ENCODE measurements around the gene BPIFB3. TPM values are rescaled to one million over a fixed set of nuclear protein-coding genes. Genes with fewer than 3 reads are reported as not detected.

BPIFB3 gene
- total and polyA plus RNA-seq, 2 of the 4 experiments (the other 2 are of a cell fraction): not detected

DNA sequence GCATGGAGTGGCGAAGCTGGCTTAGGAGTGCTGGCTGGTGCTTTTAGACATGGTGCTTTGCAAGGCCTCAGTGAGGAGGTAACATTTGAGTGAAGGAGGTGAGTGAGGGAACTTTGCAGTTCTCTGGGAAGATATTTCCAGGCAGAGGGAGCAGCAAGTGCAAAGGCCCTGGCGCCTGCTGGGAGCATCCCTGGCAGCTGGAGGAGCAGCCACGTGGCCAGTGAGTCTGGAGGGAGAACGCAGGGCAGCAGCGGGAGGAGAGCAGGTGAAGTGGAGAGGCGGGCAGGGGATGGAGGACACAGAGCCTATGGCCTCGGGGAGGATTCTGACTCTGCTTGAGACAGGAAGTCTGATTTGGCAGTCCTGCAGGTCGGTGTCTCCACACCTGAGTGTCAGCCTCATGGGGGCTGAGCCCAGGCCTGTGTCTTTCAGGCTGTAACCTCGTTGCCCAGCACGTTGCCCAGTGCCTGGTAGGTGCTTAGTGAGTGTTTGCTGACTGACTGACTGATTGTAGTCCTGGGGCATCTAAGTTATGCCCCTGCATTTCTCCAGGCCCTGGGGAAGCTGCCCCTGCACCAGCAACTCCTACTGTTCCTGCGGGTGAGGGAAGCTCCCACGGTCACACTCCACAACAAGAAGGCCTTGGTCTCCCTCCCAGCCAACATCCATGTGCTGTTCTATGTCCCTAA lies 14.7 kb downstream of the BPIFB3 start:
- Histone ChIP-seq H3K27me3 (ENCODE audit: control insufficient read depth, insufficient read depth, low read length) (peaks cover 12% of the 10 kb centered on the region), H4K91ac (ENCODE audit: insufficient read depth, low read depth, low read length) (no peak overlapping the region), H2AFZ (replicated peaks; ENCODE audit: low read length, poor library complexity) (no peak overlapping the region), H3K4me2 (ENCODE audit: low read depth, low read length) (no peak overlapping the region), H3K4me3 (ENCODE audit: insufficient read depth, low read depth, low read length) (no peak overlapping the region), H3K56ac (ENCODE audit: extremely low read depth, insufficient read depth, low read length) (no peak overlapping the region), H3K18ac (ENCODE audit: low read depth, low read length) (no peak overlapping the region), H2BK120ac (ENCODE audit: low read depth, low read length) (no peak overlapping the region), H3K9ac (ENCODE audit: low read depth, low read length) (no peak overlapping the region), H3K4ac (ENCODE audit: low read depth, low read length) (no peak overlapping the region), H2BK5ac (ENCODE audit: low read depth, low read length, poor library complexity, severe bottlenecking) (no peak overlapping the region), H3K79me1 (ENCODE audit: low read depth in 1 of 2, low read length in 2 of 2) (no peaks in the 10 kb centered on the region), H3K14ac (replicated peaks; ENCODE audit: low read depth, low read length) (no peak overlapping the region), H2AK9ac (replicated peaks; ENCODE audit: low read depth, low read length, poor library complexity) (no peak overlapping the region), H3K27ac (ENCODE audit: insufficient read depth, low read length) (no peak overlapping the region), H2BK20ac (ENCODE audit: low read depth, low read length) (no peak overlapping the region), H4K20me1 (ENCODE audit: insufficient read depth, low read length) (no peaks in the 10 kb centered on the region), H4K5ac (ENCODE audit: low read depth, low read length) (no peak overlapping the region), H3K23ac (ENCODE audit: low read depth, low read length) (no peak overlapping the region), H3K9me1 (ENCODE audit: insufficient read depth, low read length) (no peaks in the 10 kb centered on the region), H3K36me3 (ENCODE audit: control insufficient read depth, insufficient read depth, low read length) (no peaks in the 10 kb centered on the region), H4K8ac (ENCODE audit: low read depth in 2 of 2, low read length in 2 of 2) (no peak overlapping the region), H3K4me1 (ENCODE audit: control insufficient read depth, insufficient read depth, low read length) (no peaks in the 10 kb centered on the region), H2BK15ac (ENCODE audit: low read depth, low read length) (no peak overlapping the region), H3K9me3 (ENCODE audit: control insufficient read depth, insufficient read depth, low read length) (no peaks in the 10 kb centered on the region), H2AK5ac (ENCODE audit: low read depth, low read length) (no peak overlapping the region)
- dilution Hi-C loops (cut with HindIII; ENCODE audit: low sequenced_read_pairs, unreplicated experiment): no loop called here
- BruUV-seq (replicated peaks): no TSS peak
- WGBS, 2 experiments (ENCODE audit: extremely low coverage in 2 of 2, insufficient read length in 1 of 2): 52% methylated on average over 5 of the region's 12 CpGs; no CpG with 5 or more reads in 1 of the 2 experiments
- in situ Hi-C loops (cut with MboI; ENCODE audit: low sequenced_read_pairs): no loop called here
- CTCF ChIA-PET: no interaction called here
- DNase-seq (no peak), ATAC-seq (ENCODE audit: low read depth) (no peak)
- no peak for TF ChIP-seq SMC3 (IDR thresholded peaks at IDR 0.05; ENCODE audit: low read depth, low read length)
- intact Hi-C loops (cut with micrococcal nuclease): no loop called here
- POLR2A ChIA-PET (ENCODE audit: unreplicated experiment): no interaction called here

Measured in IMR-90 (cell line).